Stomach smooth muscle (tissue), 2 donors: ENCODE data around the gene PALD1.

Source experiments
- H3K27ac ChIP-seq: one replicate; pipeline ENCODE4 v1.7.0; 2013; ENCODE audit warnings: mild to moderate bottlenecking, low read length, inconsistent platforms
- H3K27me3 ChIP-seq, 2 donors: one replicate each; pipeline ENCODE4 v1.7.0; 2013; ENCODE audit warnings: low read length in 2 of 2; ENCODE audit not compliant: insufficient read depth in 2 of 2, control insufficient read depth in 1 of 2
- H3K36me3 ChIP-seq, 2 donors: one replicate each; pipeline ENCODE4 v1.7.0; 2013; ENCODE audit warnings: low read length in 2 of 2; ENCODE audit not compliant: control insufficient read depth in 2 of 2, insufficient read depth in 2 of 2
- H3K4me1 ChIP-seq: one replicate; pipeline ENCODE4 v1.7.0; 2013; ENCODE audit warnings: low read length; ENCODE audit not compliant: control insufficient read depth, insufficient read depth
- H3K4me3 ChIP-seq, 2 donors: one replicate each; pipeline ENCODE4 v1.7.0; 2013; ENCODE audit warnings: low read length in 2 of 2
- H3K9ac ChIP-seq, 2 donors: one replicate each; pipeline ENCODE4 v1.7.0; 2013; ENCODE audit warnings: low read length in 2 of 2, mild to moderate bottlenecking in 1 of 2
- H3K9me3 ChIP-seq, 2 donors: one replicate each; pipeline ENCODE4 v1.7.0; 2013; ENCODE audit warnings: low read length in 2 of 2; ENCODE audit not compliant: control insufficient read depth in 2 of 2
- donor health status: healthy.
- donor health status: Pancreatic carcinoma.

PALD1 gene

GRCh38 chr10:70564901-70565351 is 86.4 kb downstream of the PALD1 start:
- H3K27ac ChIP-seq, result no peak overlapping the region
- no peaks in the 10 kb centered on the region for H3K9me3 ChIP-seq
- H3K9ac ChIP-seq, result no peak overlapping the region
- peaks cover 26% of the 10 kb centered on the region for H3K4me1 ChIP-seq
- no peak overlapping the region for H3K4me3 ChIP-seq
- H3K36me3 ChIP-seq, result peaks cover 31 to 32% of the 10 kb centered on the region in 2 donors
- H3K27me3 ChIP-seq, result no peaks in the 10 kb centered on the region

GRCh38 chr10:70565556-70566514 is 87.3 kb downstream of the PALD1 start:
- H3K27me3 ChIP-seq, result no peaks in the 10 kb centered on the region
- H3K9me3 ChIP-seq, result no peaks in the 10 kb centered on the region
- H3K36me3 ChIP-seq, result peaks cover 32 to 35% of the 10 kb centered on the region in 2 donors
- H3K9ac ChIP-seq, result no peak overlapping the region
- no peak overlapping the region for H3K27ac ChIP-seq
- peaks cover 17% of the 10 kb centered on the region for H3K4me1 ChIP-seq
- no peak overlapping the region for H3K4me3 ChIP-seq

- Histone ChIP-seq H3K36me3 (peaks cover 36 to 42% of the 10 kb centered on the region in 2 donors), H3K27ac (no peak overlapping the region), H3K4me3 (no peak overlapping the region), H3K9me3 (no peaks in the 10 kb centered on the region), H3K9ac (no peak overlapping the region), H3K4me1 (peaks cover 8% of the 10 kb centered on the region), H3K27me3 (no peaks in the 10 kb centered on the region)
These were observed 88.1 kb downstream of the PALD1 start for GRCh38 chr10:70566515-70567290.

GRCh38 chr10:70567603-70568002 is 89.0 kb downstream of the PALD1 start:
- H3K4me1 ChIP-seq, result peaks cover 2% of the 10 kb centered on the region
- no peak overlapping the region for H3K4me3 ChIP-seq
- no peaks in the 10 kb centered on the region for H3K9me3 ChIP-seq
- H3K9ac ChIP-seq, result no peak overlapping the region
- no peaks in the 10 kb centered on the region for H3K27me3 ChIP-seq
- no peak overlapping the region for H3K27ac ChIP-seq
- peaks cover 36 to 42% of the 10 kb centered on the region in 2 donors for H3K36me3 ChIP-seq

- H3K36me3 ChIP-seq, result peaks cover 36 to 42% of the 10 kb centered on the region in 2 donors
- H3K27me3 ChIP-seq, result no peaks in the 10 kb centered on the region
- no peaks in the 10 kb centered on the region for H3K9me3 ChIP-seq
- H3K9ac ChIP-seq, result no peak overlapping the region
- H3K27ac ChIP-seq, result no peak overlapping the region
- no peaks in the 10 kb centered on the region for H3K4me1 ChIP-seq
- no peak overlapping the region for H3K4me3 ChIP-seq
These were observed 89.5 kb downstream of the PALD1 start for GRCh38 chr10:70568113-70568512.

- H3K4me1 ChIP-seq, result no peaks in the 10 kb centered on the region
- no peaks in the 10 kb centered on the region for H3K27me3 ChIP-seq
- H3K9ac ChIP-seq, result no peak overlapping the region
- H3K27ac ChIP-seq, result no peak overlapping the region
- no peaks in the 10 kb centered on the region for H3K9me3 ChIP-seq
- no peak overlapping the region for H3K4me3 ChIP-seq
- H3K36me3 ChIP-seq, result peaks cover 36 to 41% of the 10 kb centered on the region in 2 donors
These were observed 90.4 kb downstream of the PALD1 start for GRCh38 chr10:70568781-70569495.

- peaks cover 25 to 27% of the 10 kb centered on the region in 2 donors for H3K36me3 ChIP-seq
- peaks cover 11% of the 10 kb centered on the region for H3K4me1 ChIP-seq
- no peak overlapping the region for H3K4me3 ChIP-seq
- H3K9ac ChIP-seq, result no peak overlapping the region
- no peaks in the 10 kb centered on the region for H3K27me3 ChIP-seq
- no peak overlapping the region for H3K27ac ChIP-seq
- no peaks in the 10 kb centered on the region for H3K9me3 ChIP-seq
These were observed 92.7 kb downstream of the PALD1 start for GRCh38 chr10:70571236-70571635.

GRCh38 chr10:70571636-70572439 is 93.3 kb downstream of the PALD1 start:
- Histone ChIP-seq H3K4me1 (peaks cover 15% of the 10 kb centered on the region), H3K4me3 (no peak overlapping the region), H3K27ac (no peak overlapping the region), H3K27me3 (no peaks in the 10 kb centered on the region), H3K9me3 (no peaks in the 10 kb centered on the region), H3K9ac (no peak overlapping the region), H3K36me3 (peaks cover 20 to 23% of the 10 kb centered on the region in 2 donors)

GRCh38 chr10:70573599-70574506 is 95.3 kb downstream of the PALD1 start:
- H3K4me1 ChIP-seq, result peaks cover 15% of the 10 kb centered on the region

More at GRCh38 chr10:70573599-70574506, 95.3 kb downstream of the PALD1 start:
- H3K9ac ChIP-seq, result no peak overlapping the region
- H3K4me3 ChIP-seq, result no peak overlapping the region
- no peak overlapping the region for H3K27ac ChIP-seq
- no peaks in the 10 kb centered on the region for H3K27me3 ChIP-seq
- no peaks in the 10 kb centered on the region for H3K9me3 ChIP-seq
- H3K36me3 ChIP-seq, result peaks cover 9 to 11% of the 10 kb centered on the region in 2 donors
